ENCODE results near the gene IQGAP2.
A peak's percentile ranks its signal among the peaks of the same experiment; 100 is the strongest.
"Not testable (repeated sequence)": the region's sequence is repeated elsewhere in the genome, so short reads cannot be mapped to it uniquely, and the experiment has no call there.

IQGAP2 gene

DNA sequence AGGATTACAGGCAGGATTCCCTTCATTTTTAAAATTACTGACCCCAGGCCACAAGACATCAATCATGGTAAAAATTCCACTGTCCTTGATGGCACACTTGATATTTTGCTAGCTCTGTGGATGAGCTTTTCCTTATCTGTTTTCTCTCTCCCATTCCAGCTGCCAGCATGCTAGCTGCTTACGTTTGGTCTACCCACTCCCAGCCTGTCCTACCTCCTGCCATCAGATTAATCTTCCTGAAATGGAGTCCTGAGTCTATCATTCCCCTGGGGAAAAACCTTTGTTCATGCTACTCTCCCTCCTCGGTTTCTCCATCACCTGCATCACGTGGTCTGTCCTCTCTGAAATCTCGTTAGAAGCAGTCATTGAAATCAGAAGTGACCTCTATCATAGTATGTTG lies 111.2 kb downstream of the IQGAP2 start:
- no peak for DNase-seq

- no peak for DNase-seq
Observed at GRCh38 chr5:76514713-76515112, 111.6 kb downstream of the IQGAP2 start.

- no peak for DNase-seq
Observed at GRCh38 chr5:76517334-76517733, 114.2 kb downstream of the IQGAP2 start.

DNA sequence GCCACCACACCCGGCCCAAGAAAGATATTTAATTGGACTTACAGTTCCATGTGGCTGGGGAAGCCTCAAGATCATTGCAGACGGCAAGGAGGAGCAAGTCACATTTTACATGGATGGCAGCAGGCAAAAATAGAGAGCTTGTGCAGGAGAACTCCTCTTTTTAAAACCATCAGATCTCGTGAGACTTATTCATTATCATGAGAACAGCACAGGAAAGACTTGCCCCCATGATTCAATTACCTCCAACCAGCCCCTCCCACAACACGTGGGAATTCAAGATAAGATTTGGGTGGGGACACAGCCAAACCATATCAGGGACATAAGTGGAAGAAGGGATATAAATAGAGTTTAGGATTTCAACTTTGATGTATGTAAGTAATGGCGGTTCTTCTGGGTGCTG lies 115.2 kb downstream of the IQGAP2 start:
- DNase-seq, result not testable (repeated sequence)

DNA sequence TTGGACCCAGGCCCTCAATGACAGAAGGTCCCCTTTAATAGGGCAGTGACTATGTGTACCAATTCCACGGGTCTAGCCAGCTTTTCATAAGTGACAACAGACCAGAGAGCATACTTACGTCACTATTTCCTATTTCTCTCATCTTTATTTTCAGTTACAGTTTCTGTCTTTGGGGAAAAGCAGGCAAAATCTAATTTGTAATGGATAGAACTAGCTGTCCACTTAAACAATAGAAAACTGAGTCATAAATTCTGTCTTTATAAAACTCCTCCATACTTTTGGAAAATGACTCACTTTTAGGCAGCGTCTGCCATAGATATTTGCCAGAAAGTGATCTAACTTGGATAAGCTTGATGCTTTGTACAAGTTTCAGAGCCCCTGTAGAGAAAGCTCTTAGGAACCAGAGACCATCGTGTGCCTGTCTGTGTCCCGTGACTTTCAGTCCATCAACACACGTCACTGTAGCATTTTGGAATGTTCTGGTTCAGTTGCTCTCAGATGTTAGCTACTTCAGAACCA lies 118.2 kb downstream of the IQGAP2 start:
- DNase-seq, result peak; percentile 75

GRCh38 chr5:76522103-76522935 lies 119.2 kb downstream of the IQGAP2 start:
- DNase-seq, result no peak

- DNase-seq, result peak; percentile 26
Observed at GRCh38 chr5:76524101-76524835, 121.2 kb downstream of the IQGAP2 start.

GRCh38 chr5:76524868-76525267 lies 121.8 kb downstream of the IQGAP2 start:
- peak; percentile 65 for DNase-seq

DNA sequence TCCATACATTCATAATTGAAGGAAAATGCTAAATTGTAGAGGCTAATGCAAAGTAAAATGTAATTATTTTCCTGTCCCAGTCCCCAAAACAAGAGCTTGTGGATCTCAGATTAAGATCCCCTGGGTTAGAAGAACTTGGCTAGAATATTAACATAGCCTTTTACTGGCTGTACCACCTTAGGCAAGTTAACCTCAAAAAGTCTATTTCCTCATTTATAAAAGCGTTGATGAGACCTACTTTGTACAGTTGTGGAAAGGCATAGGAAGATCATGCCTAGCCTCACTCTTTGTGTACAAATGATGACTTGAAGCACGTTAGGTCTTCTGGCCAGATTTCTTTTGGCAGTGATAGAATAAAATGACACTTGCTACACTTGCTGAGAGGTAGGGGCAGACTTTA lies 122.9 kb downstream of the IQGAP2 start:
- no peak for DNase-seq

- no peak for DNase-seq
Observed at GRCh38 chr5:76526950-76527583, 124.0 kb downstream of the IQGAP2 start.

DNA sequence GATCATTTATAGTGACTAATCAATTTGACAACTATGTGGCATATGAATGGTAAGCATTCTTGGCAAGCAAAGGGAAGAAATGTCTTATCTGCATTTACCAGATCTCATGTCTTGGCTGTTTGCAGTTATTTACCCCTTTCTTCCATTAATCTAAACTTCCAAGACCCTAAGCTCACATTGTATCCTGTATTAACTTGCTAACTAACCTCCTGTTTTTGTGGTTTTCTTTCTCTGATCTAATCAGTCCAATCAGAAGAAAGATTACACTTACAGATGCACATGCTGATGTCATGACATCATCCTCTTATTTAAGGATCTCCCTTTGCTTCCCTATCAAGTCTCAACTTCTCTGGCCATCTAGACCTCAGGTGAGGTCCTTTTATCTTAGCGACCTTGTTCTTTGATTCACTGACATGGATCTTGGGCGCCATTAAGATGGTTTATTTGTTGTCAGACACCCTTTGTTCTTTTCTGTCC lies 124.6 kb downstream of the IQGAP2 start:
- DNase-seq, result peak; percentile 37

DNA sequence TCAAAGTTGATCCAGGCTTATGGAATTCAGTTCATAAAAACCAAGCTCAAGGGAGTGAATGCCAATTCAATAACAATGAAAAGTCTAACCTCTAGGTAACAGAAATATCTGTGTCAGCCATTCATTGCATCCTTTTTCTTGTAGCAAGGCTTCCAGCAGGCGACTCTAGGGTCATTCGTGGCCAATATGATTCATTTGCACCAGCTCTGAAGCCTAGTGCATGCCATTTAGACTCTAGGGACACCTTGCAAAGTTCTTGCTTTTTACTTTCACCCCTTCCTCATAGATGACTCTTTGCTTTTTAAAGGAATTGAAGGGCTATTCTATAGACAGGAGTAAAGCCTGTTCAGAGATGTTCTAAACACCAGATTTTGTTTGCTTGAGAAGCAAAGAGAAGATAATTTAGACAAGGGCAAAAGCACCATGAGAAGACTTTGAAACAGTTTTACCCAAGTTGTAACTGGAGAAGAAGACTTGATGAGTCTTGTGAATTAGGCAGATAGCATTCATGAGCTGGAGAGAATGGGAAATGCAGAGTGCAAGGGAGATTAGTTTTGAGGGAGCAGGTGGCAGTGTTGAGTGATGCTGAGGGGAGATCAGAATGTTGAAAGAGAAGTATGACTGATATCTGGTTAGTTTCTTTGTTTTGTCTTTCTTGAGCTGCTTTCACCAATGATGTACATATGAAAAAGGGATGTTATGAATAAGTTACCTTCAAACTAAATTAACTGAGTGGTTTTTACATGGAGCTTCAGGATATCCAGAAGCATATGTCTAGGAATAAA lies 125.7 kb downstream of the IQGAP2 start:
- DNase-seq, result no peak

- no peak for DNase-seq
Observed at GRCh38 chr5:76529464-76530344, 126.6 kb downstream of the IQGAP2 start.

- no peak for DNase-seq
Observed at GRCh38 chr5:76532052-76532451, 129.0 kb downstream of the IQGAP2 start.

DNA sequence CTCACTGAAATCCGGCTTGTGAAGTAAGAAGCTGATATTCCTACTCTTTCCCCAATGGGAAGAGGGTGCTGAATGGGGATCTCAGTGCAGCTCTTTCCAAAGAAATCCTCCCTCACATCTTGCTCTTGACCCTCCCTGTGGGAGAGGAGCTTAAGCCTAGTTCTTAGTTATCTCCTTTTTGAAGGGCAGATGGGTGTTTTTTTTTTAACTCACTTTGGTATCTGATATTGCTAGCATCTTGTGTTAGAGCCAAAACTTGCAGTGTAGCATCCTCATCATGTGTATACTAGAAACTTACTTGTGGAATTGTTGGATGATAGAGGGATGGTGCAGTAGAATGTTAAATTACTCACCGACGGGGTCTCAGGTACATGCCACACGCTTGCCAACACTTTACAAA lies 129.9 kb downstream of the IQGAP2 start:
- no peak for DNase-seq

- no peak for DNase-seq
Observed at GRCh38 chr5:76535577-76535976, 132.5 kb downstream of the IQGAP2 start.

- DNase-seq, result no peak
Observed at GRCh38 chr5:76537073-76537543, 134.0 kb downstream of the IQGAP2 start.

DNA sequence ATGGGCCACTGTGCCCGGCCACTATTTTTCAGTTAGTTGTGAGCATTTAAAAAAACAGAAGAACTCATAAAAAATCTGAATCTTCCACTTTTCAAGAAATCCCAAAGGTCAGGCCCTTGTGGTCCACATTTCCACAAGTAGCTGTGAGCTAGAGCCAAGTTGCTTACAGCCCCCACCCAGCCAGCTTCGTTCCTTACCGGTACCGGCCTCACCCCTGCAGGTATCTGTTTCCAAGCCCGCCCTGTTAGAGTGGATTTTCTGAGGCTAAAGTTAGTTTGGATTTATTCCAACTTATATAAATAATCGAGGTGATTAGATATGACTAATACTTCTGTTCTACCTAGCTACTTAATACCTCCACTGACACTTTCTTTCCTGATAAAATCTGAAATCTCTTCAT lies 139.2 kb downstream of the IQGAP2 start:
- DNase-seq, result no peak

- no peak for DNase-seq
Observed at GRCh38 chr5:76542887-76543690, 140.0 kb downstream of the IQGAP2 start.

GRCh38 chr5:76544268-76544926 lies 141.3 kb downstream of the IQGAP2 start:
- no peak for DNase-seq

Measured in fibroblast of skin of right quadriceps (primary cell).